ENCODE measurements around the gene GBP3. TPM values are rescaled to one million over a fixed set of nuclear protein-coding genes. Genes with fewer than 3 reads are reported as not detected.

The GBP3 gene
- total and polyA plus RNA-seq, 9 of the 15 experiments (the other 6 are each of a cell fraction or from before 2014, with no cell fraction given) = 0.07 to 0.14 (median 0.11) TPM; not detected in 4

DNA sequence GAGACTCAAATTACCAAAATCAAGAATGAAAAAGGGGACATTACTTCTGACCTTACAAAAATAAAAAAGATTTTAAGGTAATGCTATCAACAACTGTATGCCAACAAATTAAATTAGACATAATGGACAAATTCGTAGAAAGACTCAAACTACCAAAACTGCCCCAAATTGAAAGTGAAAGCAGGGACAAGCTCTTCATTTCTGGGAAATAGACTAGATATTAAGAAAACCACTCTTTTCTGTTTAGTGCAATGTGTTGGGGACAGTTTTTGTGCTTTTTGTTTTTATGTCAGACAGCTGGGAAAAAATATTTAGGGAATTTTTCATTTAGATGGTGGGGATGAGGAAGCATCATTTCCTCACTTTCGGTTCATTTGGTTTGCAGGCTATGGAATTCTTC is 47.3 kb upstream of the GBP3 start:
- H3K4me3 ChIP-seq = no peak overlapping the region
- no peak overlapping the region for H3K9ac ChIP-seq (ENCODE audit: insufficient read depth in 1 of 2, low read depth in 2 of 2, low read length in 2 of 2)
- ChIA-PET POLR2A (interaction anchor here (1.6 kb wide), 1 partner anchor 19 kb away, joined by 3 read pairs; no protein-coding TSS in a partner anchor), CTCF (ENCODE audit: low intra/inter-chr PET ratio) (no interaction called here)
- DNase-seq (ENCODE audit: extremely low read depth in 1 of 4, low spot score in 3 of 4) (no peak), ATAC-seq (no peak), FAIRE-seq (peak; percentile 40)
- H4K20me1 ChIP-seq (replicated peaks; ENCODE audit: control insufficient read depth, insufficient read depth, low read length) = no peaks in the 10 kb centered on the region
- H3K36me3 ChIP-seq (ENCODE audit: control insufficient read depth, insufficient read depth, low read length) = no peaks in the 10 kb centered on the region
- no peak overlapping the region for H3K27ac ChIP-seq (ENCODE audit: extremely low read depth, low read depth, low read length)
- H3K4me1 ChIP-seq (replicated peaks in 1 of 2; ENCODE audit: control insufficient read depth in 2 of 2, insufficient read depth in 2 of 2, low read length in 2 of 2) = no peaks in the 10 kb centered on the region
- no peaks in the 10 kb centered on the region for H3K79me2 ChIP-seq (ENCODE audit: control insufficient read depth, insufficient read depth, low read length)
- no peaks in the 10 kb centered on the region for H3K9me1 ChIP-seq (ENCODE audit: control insufficient read depth, insufficient read depth, low read length)
- in situ Hi-C loops (cut with MboI) = no loop called here
- H3K27me3 ChIP-seq (ENCODE audit: control insufficient read depth in 2 of 2, insufficient read depth in 2 of 2, low read length in 2 of 2) = no peaks in the 10 kb centered on the region
- H2AFZ ChIP-seq (ENCODE audit: low read depth, low read length) = no peak overlapping the region
- intact Hi-C loops (cut with micrococcal nuclease) = no loop called here
- no peak overlapping the region for H3K4me2 ChIP-seq (ENCODE audit: insufficient read depth, low read length)
- no peaks in the 10 kb centered on the region for H3K9me3 ChIP-seq (replicated peaks; ENCODE audit: control insufficient read depth, insufficient read depth, low read depth, low read length)
- 0% methylated on average over 2 of the region's 2 CpGs for WGBS (ENCODE audit: insufficient coverage, low coverage, missing lambda C conversion rate)
- no peak for TF ChIP-seq NFRKB (IDR thresholded peaks at IDR 0.05; ENCODE audit: low read depth)
- TF ChIP-seq ZNF512 (tag; IDR thresholded peaks at IDR 0.05) = peak; percentile 17
- BruUV-seq (replicated peaks) = no TSS peak

GRCh38 chr1:89068291-89068690 is 45.6 kb upstream of the GBP3 start:
- no TSS peak for BruUV-seq (replicated peaks)
- Histone ChIP-seq H3K27ac (ENCODE audit: extremely low read depth, low read depth, low read length) (no peak overlapping the region), H3K9ac (ENCODE audit: insufficient read depth in 1 of 2, low read depth in 2 of 2, low read length in 2 of 2) (no peak overlapping the region), H3K9me3 (replicated peaks; ENCODE audit: control insufficient read depth, insufficient read depth, low read depth, low read length) (no peaks in the 10 kb centered on the region), H3K4me1 (replicated peaks in 1 of 2; ENCODE audit: control insufficient read depth in 2 of 2, insufficient read depth in 2 of 2, low read length in 2 of 2) (no peaks in the 10 kb centered on the region), H3K36me3 (ENCODE audit: control insufficient read depth, insufficient read depth, low read length) (no peaks in the 10 kb centered on the region), H3K4me2 (ENCODE audit: insufficient read depth, low read length) (no peak overlapping the region), H3K79me2 (ENCODE audit: control insufficient read depth, insufficient read depth, low read length) (no peaks in the 10 kb centered on the region), H2AFZ (ENCODE audit: low read depth, low read length) (no peak overlapping the region), H4K20me1 (replicated peaks; ENCODE audit: control insufficient read depth, insufficient read depth, low read length) (no peaks in the 10 kb centered on the region), H3K9me1 (ENCODE audit: control insufficient read depth, insufficient read depth, low read length) (no peaks in the 10 kb centered on the region), H3K4me3 (no peak overlapping the region), H3K27me3 (ENCODE audit: control insufficient read depth in 2 of 2, insufficient read depth in 2 of 2, low read length in 2 of 2) (no peaks in the 10 kb centered on the region)
- ATAC-seq = no peak
- intact Hi-C loops (cut with micrococcal nuclease) (no loop called here), in situ Hi-C loops (cut with MboI) (no loop called here)
- no peak for DNase-seq (ENCODE audit: extremely low read depth in 1 of 4, low spot score in 3 of 4)
- no peak for FAIRE-seq
- ChIA-PET POLR2A (no interaction called here), CTCF (ENCODE audit: low intra/inter-chr PET ratio) (no interaction called here)
- TF ChIP-seq MGA (IDR thresholded peaks at IDR 0.05) = no peak
